Upper lobe of left lung (tissue), 6 donors: ENCODE data around the gene SOX30. TPM values are rescaled to one million over a fixed set of nuclear protein-coding genes. Genes with fewer than 3 reads are reported as not detected.

ENCODE experiments used
- ATAC-seq, 2 donors: fragments of 200-7000 bp; cut with Tn5 transposase; one replicate each; pipeline ENCODE4 v1.9.1; 2022; ENCODE audit warnings: mild to moderate bottlenecking in 2 of 2, moderate library complexity in 2 of 2; ENCODE audit not compliant: low FRiP score in 2 of 2
- DNase-seq, 2 donors: peaks; one replicate each; pipeline ENCODE4 v3.0.0-alpha.2; 2019 to 2020
- H3K27ac ChIP-seq, 4 donors: fragments of 200-600 bp; sonication (generic); one replicate each; pipeline ENCODE4 v1.5.1; 2016 to 2019
- H3K27me3 ChIP-seq, 4 donors: fragments of 200-600 bp; sonication (generic); one replicate each; pipeline ENCODE4 v1.5.1; 2017 to 2019
- H3K36me3 ChIP-seq, 4 donors: fragments of 200-600 bp; sonication (generic); one replicate each; pipeline ENCODE4 v1.5.1; 2016 to 2019
- H3K4me1 ChIP-seq, 4 donors: fragments of 200-600 bp; sonication (generic); one replicate each; pipeline ENCODE4 v1.5.1; 2018 to 2019
- H3K4me3 ChIP-seq, 4 donors: fragments of 200-600 bp; sonication (generic); one replicate each; pipeline ENCODE4 v1.5.1; 2017 to 2019; ENCODE audit warnings: mild to moderate bottlenecking in 2 of 4, moderate library complexity in 1 of 4
- H3K9me3 ChIP-seq, 4 donors: fragments of 200-600 bp; sonication (generic); one replicate each; pipeline ENCODE4 v1.5.1; 2018 to 2019
- EP300 ChIP-seq, 4 donors: sonication (generic); formaldehyde crosslinking; IDR thresholded peaks; one replicate each; pipeline ENCODE4 v1.5.1; 2017; ENCODE audit warnings: antibody characterized with exemption in 4 of 4, control low read depth in 2 of 4
- POLR2A ChIP-seq, 4 donors: fragments of 450-650 bp; IDR thresholded peaks; one replicate each; pipeline ENCODE4 v1.5.1; 2016 to 2017; ENCODE audit warnings: antibody characterized with exemption in 4 of 4, mild to moderate bottlenecking in 2 of 4
- POLR2AphosphoS5 ChIP-seq, 2 donors: sonication (generic); formaldehyde crosslinking; IDR thresholded peaks; one replicate each; pipeline ENCODE4 v1.5.1; 2017; ENCODE audit warnings: antibody characterized with exemption in 2 of 2
- WGBS, 2 donors: methylation state at CpG; one replicate each; pipeline ENCODE4 v1.1.5; 2017 to 2018; 5-methylcytosine and 5-hydroxymethylcytosine counted together
- total RNA-seq, 6 donors: library from RNA; depleted of rRNA in 4 of 6; stranded (reverse); fragments of >200 nt in 4 of 6; gene quantifications; one replicate each; pipeline versions ENCODE4 v1.1.0 to v1.2.1, GENCODE V29; 2016 to 2021
- TF ChIP-seq, protein P1 (sequence below), 6 experiments: fragments of 450-650 bp in 4 of 6; fragments of 200-600 bp in 2 of 6; sonication (generic) in 2 of 6; IDR thresholded peaks; one replicate each; pipeline ENCODE4 v1.5.1; 2016 to 2019; ENCODE audit warnings: antibody characterized with exemption in 6 of 6
- donor health status: DM: no; HTN: no; CAD: no; lungs with moderate emphysema.
- donor health status: DM: no; HTN: yes; CAD: no; lungs with severe emphysema.

SOX30 gene
- total RNA-seq, 6 donors from 2014 or later = 0.17 TPM; not detected in 5

DNA sequence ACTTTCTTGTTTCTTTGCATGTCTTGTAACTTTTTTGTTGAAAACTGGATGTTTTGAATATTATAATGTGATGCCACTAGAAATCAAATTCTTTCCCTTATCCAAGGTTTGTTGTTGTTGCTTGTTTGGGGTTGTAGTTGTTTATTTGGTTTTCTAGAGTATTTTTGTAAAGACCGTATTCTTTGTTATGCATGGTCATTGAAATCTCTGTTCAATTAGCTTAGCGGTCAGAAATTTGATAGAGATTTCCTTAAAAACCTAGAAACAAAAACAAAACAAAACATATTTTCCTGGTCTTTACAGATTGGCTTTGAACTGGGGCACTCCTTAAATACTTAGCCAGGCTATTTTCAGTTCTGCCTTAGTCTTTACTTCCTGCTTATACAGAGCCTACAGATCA, 21.9 kb downstream of the SOX30 start:
- no peaks in the 10 kb centered on the region for H3K36me3 ChIP-seq
- no peak for TF ChIP-seq EP300 (IDR thresholded peaks at IDR 0.05)
- no peak for TF ChIP-seq POLR2A (IDR thresholded peaks at IDR 0.05)
- TF ChIP-seq, protein P1, sequence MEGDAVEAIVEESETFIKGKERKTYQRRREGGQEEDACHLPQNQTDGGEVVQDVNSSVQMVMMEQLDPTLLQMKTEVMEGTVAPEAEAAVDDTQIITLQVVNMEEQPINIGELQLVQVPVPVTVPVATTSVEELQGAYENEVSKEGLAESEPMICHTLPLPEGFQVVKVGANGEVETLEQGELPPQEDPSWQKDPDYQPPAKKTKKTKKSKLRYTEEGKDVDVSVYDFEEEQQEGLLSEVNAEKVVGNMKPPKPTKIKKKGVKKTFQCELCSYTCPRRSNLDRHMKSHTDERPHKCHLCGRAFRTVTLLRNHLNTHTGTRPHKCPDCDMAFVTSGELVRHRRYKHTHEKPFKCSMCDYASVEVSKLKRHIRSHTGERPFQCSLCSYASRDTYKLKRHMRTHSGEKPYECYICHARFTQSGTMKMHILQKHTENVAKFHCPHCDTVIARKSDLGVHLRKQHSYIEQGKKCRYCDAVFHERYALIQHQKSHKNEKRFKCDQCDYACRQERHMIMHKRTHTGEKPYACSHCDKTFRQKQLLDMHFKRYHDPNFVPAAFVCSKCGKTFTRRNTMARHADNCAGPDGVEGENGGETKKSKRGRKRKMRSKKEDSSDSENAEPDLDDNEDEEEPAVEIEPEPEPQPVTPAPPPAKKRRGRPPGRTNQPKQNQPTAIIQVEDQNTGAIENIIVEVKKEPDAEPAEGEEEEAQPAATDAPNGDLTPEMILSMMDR (IDR thresholded peaks at IDR 0.05) = no peak
- no peak for TF ChIP-seq POLR2AphosphoS5 (IDR thresholded peaks at IDR 0.05)
- no peaks in the 10 kb centered on the region for H3K4me1 ChIP-seq
- H3K27ac ChIP-seq = no peak overlapping the region
- ATAC-seq = no peak
- H3K4me3 ChIP-seq = no peak overlapping the region
- DNase-seq = no peak
- H3K9me3 ChIP-seq = no peaks in the 10 kb centered on the region
- WGBS, 2 donors = 89 to 96% methylated on average over 2 of the region's 2 CpGs
- H3K27me3 ChIP-seq = no peaks in the 10 kb centered on the region

DNA sequence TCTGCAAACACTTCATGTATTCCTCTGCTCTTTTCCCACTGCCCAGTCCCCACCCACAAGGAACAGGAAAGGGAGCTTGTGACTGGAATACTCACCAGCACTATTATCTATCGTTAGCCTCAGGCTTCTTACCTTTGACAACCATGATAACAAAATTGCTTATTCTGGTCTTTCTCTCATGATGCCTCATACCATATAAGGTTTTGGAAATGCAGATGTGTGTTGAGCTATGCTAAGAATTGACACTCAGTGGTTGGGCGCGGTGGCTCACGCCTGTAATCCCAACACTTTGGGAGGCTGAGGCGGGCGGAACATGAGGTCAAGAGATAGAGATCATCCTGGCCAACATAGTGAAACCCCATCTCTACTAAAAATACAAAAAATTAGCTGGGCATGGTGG, 25.4 kb downstream of the SOX30 start:
- no peaks in the 10 kb centered on the region for H3K9me3 ChIP-seq
- TF ChIP-seq POLR2AphosphoS5 (IDR thresholded peaks at IDR 0.05) = no peak
- TF ChIP-seq POLR2A (IDR thresholded peaks at IDR 0.05) = no peak
- no peak for TF ChIP-seq EP300 (IDR thresholded peaks at IDR 0.05)
- TF ChIP-seq, protein P1 (IDR thresholded peaks at IDR 0.05) = no peak
- H3K4me1 ChIP-seq = no peaks in the 10 kb centered on the region
- ATAC-seq = no peak
- H3K4me3 ChIP-seq = no peak overlapping the region
- 91 to 95% methylated on average over 6 of the region's 6 CpGs for WGBS, 2 donors
- H3K27ac ChIP-seq = no peak overlapping the region
- no peaks in the 10 kb centered on the region for H3K36me3 ChIP-seq
- DNase-seq = no peak
- no peaks in the 10 kb centered on the region for H3K27me3 ChIP-seq

DNA sequence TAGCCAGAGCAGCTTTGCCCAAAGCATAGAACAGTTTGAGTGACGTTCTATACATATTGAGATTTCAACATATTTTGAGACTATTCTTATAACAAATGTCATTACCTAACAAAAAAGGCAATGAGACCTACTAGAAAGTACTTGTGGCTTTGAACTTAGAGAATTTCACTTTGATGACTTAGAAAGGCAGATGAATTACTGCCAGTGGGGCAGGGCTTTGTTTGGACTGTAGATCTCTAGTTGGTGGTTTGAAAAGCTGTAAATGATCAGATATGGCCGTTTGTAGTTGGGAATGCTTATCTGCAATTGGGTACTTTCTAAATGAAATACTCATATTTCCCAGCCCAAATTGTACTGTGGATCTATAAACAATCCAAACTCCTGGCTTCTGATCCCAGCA, 28.1 kb downstream of the SOX30 start:
- H3K4me1 ChIP-seq = no peaks in the 10 kb centered on the region
- WGBS, 2 donors = 39 to 52% methylated on average over 2 of the region's 2 CpGs
- no peaks in the 10 kb centered on the region for H3K27me3 ChIP-seq
- no peaks in the 10 kb centered on the region for H3K9me3 ChIP-seq
- no peak for ATAC-seq
- DNase-seq = no peak
- no peak overlapping the region for H3K27ac ChIP-seq
- no peak overlapping the region for H3K4me3 ChIP-seq
- H3K36me3 ChIP-seq = no peaks in the 10 kb centered on the region
- TF ChIP-seq, protein P1 (IDR thresholded peaks at IDR 0.05) = no peak
- TF ChIP-seq POLR2AphosphoS5 (IDR thresholded peaks at IDR 0.05) (no peak), EP300 (IDR thresholded peaks at IDR 0.05) (no peak), POLR2A (IDR thresholded peaks at IDR 0.05) (no peak)

DNA sequence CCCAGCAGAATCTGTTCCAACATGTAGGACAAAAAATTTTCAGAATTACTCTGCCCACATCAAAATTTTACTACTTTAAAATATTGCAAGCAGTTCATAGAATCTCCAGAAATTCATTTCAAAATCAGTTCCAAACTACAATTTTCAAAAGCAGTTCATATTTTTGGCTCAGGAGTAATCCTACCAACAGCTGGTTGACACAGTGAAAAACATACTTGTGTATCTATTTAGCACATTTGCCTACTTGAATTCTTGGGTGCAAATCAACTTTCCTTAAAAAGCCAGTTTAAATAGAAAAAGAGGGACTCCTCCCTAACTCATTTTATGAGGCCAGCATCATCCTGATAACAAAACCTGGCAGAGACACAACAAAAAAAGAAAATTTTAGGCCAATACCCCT, 31.5 kb downstream of the SOX30 start:
- no peak overlapping the region for H3K4me3 ChIP-seq
- H3K36me3 ChIP-seq = no peaks in the 10 kb centered on the region
- no peak for TF ChIP-seq EP300 (IDR thresholded peaks at IDR 0.05)
- no peak for TF ChIP-seq POLR2AphosphoS5 (IDR thresholded peaks at IDR 0.05)
- TF ChIP-seq, protein P1 (IDR thresholded peaks at IDR 0.05) = no peak
- TF ChIP-seq POLR2A (IDR thresholded peaks at IDR 0.05) = no peak
- H3K4me1 ChIP-seq = no peaks in the 10 kb centered on the region
- no peak overlapping the region for H3K27ac ChIP-seq
- no peak for DNase-seq
- no peak for ATAC-seq
- no peaks in the 10 kb centered on the region for H3K9me3 ChIP-seq
- H3K27me3 ChIP-seq = no peaks in the 10 kb centered on the region

DNA sequence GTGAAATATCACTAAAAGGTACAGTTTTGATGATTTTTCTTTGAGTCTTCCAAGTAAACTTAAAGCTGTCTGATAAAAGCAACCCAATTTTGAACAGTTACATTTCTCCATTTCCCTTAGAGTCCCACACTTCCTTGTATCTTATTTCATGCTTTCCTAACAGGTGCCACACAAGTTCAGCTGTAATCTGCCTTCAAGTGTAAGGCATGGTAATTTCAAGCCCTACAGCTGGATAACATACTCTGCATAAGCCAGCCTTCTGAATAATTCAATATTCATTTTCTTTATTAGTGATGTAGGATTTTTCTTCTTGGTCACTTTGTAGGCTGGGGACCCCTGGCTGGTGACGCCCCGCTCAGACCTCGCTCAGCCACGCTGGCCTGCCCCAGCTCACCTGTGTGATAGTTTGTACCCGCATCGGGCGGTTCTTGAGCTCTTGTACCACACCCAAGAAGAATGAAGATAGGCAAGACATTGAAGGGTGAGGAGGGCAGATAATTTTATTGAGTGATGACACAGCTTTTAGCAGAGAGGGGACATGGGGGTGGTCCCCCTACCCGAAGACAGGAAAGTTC, 34.0 kb downstream of the SOX30 start:
- TF ChIP-seq POLR2AphosphoS5 (IDR thresholded peaks at IDR 0.05) (no peak), POLR2A (IDR thresholded peaks at IDR 0.05) (no peak), EP300 (IDR thresholded peaks at IDR 0.05) (no peak)
- TF ChIP-seq, protein P1 (IDR thresholded peaks at IDR 0.05) = no peak
- Histone ChIP-seq H3K27me3 (no peaks in the 10 kb centered on the region), H3K4me1 (no peaks in the 10 kb centered on the region), H3K27ac (no peak overlapping the region), H3K9me3 (no peaks in the 10 kb centered on the region), H3K4me3 (no peak overlapping the region), H3K36me3 (no peaks in the 10 kb centered on the region)
- ATAC-seq (no peak), DNase-seq (peak in 1 of 2 donors; percentile 52)
- 97% methylated on average over 8 of the region's 8 CpGs for WGBS, 2 donors
